Stimulated activated CD8-positive, alpha-beta memory T cell treated with anti-CD3 and anti-CD28 coated beads, Interleukin-4, amount 100 ng/mL, for 1 hour (primary cell): ENCODE data around the gene LCLAT1.

ENCODE experiments used
- DNase-seq, 2 donors: peaks; one replicate each; pipeline ENCODE4 v3.0.0-alpha.2; 2020; ENCODE audit warnings: low read depth in 2 of 2, low spot score in 1 of 2

The LCLAT1 gene

GRCh38 chr2:30422444-30423040 lies 24.5 kb upstream of the LCLAT1 start:
- DNase-seq: peak; percentile 49 to 54

- DNase-seq: no peak
Measured at GRCh38 chr2:30424231-30424630, 22.8 kb upstream of the LCLAT1 start.

- no peak for DNase-seq
Measured at GRCh38 chr2:30425326-30425725, 21.7 kb upstream of the LCLAT1 start.

GRCh38 chr2:30427606-30428347 lies 19.3 kb upstream of the LCLAT1 start:
- DNase-seq: no peak

- no peak for DNase-seq
Measured at GRCh38 chr2:30428348-30428662, 18.7 kb upstream of the LCLAT1 start.

- DNase-seq: no peak
Measured at GRCh38 chr2:30428827-30429461, 18.1 kb upstream of the LCLAT1 start.

GRCh38 chr2:30433541-30434299 lies 13.3 kb upstream of the LCLAT1 start:
- no peak for DNase-seq

- DNase-seq: no peak
Measured at GRCh38 chr2:30434708-30435107, 12.3 kb upstream of the LCLAT1 start.

- no peak for DNase-seq
Measured at GRCh38 chr2:30436859-30437435, 10.1 kb upstream of the LCLAT1 start.

GRCh38 chr2:30437809-30438548 lies 9.1 kb upstream of the LCLAT1 start:
- no peak for DNase-seq

GRCh38 chr2:30439296-30439695 lies 7.8 kb upstream of the LCLAT1 start:
- DNase-seq: no peak

GRCh38 chr2:30439879-30440278 lies 7.2 kb upstream of the LCLAT1 start:
- no peak for DNase-seq

GRCh38 chr2:30441023-30441422 lies 6.0 kb upstream of the LCLAT1 start:
- no peak for DNase-seq

GRCh38 chr2:30443081-30443480 lies 4.0 kb upstream of the LCLAT1 start:
- DNase-seq: no peak

GRCh38 chr2:30444273-30444672 lies 2.8 kb upstream of the LCLAT1 start:
- DNase-seq: no peak

GRCh38 chr2:30445266-30445821 lies 1.7 kb upstream of the LCLAT1 start:
- no peak for DNase-seq

GRCh38 chr2:30446602-30447148 lies 371 bp upstream of the LCLAT1 start:
- no peak for DNase-seq

- DNase-seq: no peak
Measured at GRCh38 chr2:30448308-30448707, 1.3 kb downstream of the LCLAT1 start.

- no peak for DNase-seq
Measured at GRCh38 chr2:30448866-30449265, 1.8 kb downstream of the LCLAT1 start.

GRCh38 chr2:30450025-30450424 lies 3.0 kb downstream of the LCLAT1 start:
- no peak for DNase-seq
